Cardiac muscle cell (in vitro differentiated cells and primary cell): Measurements from ENCODE around the gene HOXA3. TPM values are rescaled to one million over a fixed set of nuclear protein-coding genes. Genes with fewer than 3 reads are reported as not detected.

ENCODE experiments used
- DNase-seq, 2 donors: peaks; one replicate each; pipeline versions ENCODE4 v3.0.0 to v3.0.0-alpha.2; 2010 to 2017; ENCODE audit warnings: low read depth in 1 of 2, low spot score in 1 of 2
- H3K27ac ChIP-seq: fragments of 200-600 bp; sonication (generic); 2 replicates; pipeline ENCODE4 v1.5.1; 2016
- H3K27me3 ChIP-seq: fragments of 200-600 bp; sonication (generic); 2 replicates; pipeline ENCODE4 v1.6.0; 2016; ENCODE audit warnings: control low read depth
- H3K36me3 ChIP-seq: fragments of 200-600 bp; sonication (generic); 2 replicates; pipeline ENCODE4 v1.5.1; 2016; ENCODE audit warnings: control low read depth
- H3K4me1 ChIP-seq: fragments of 200-600 bp; sonication (generic); 2 replicates; pipeline ENCODE4 v1.8.1; 2017; ENCODE audit warnings: low read depth, mild to moderate bottlenecking, mixed run types
- H3K4me3 ChIP-seq: fragments of 200-600 bp; sonication (generic); 2 replicates; pipeline ENCODE4 v1.5.1; 2016; ENCODE audit warnings: mild to moderate bottlenecking
- H3K9me3 ChIP-seq: fragments of 200-600 bp; sonication (generic); 2 replicates; pipeline ENCODE4 v1.5.1; 2017; ENCODE audit warnings: low read depth, mild to moderate bottlenecking, control low read depth
- polyA plus RNA-seq: library from polyadenylated mRNA; unstranded; fragments of >200 nt; fragmentation: Nextera tagmentation; extraction: Ambion mirVana; gene quantifications from 2 replicates; pipeline ENCODE4 v1.2.1, GENCODE V29; 2016
- total RNA-seq: library from RNA; depleted of rRNA; stranded (reverse); fragments of >200 nt; gene quantifications from 2 replicates; pipeline ENCODE4 v1.2.3, GENCODE V29; 2016
- TF ChIP-seq, protein P1 (sequence below): IDR thresholded peaks from 2 replicates; pipeline ENCODE4 v1.5.1; 2012; ENCODE audit warnings: low read depth, mild to moderate bottlenecking, low read length

HOXA3 gene
- total and polyA plus RNA-seq, 2 experiments from 2014 or later = 1.4 to 9.4 TPM

DNA sequence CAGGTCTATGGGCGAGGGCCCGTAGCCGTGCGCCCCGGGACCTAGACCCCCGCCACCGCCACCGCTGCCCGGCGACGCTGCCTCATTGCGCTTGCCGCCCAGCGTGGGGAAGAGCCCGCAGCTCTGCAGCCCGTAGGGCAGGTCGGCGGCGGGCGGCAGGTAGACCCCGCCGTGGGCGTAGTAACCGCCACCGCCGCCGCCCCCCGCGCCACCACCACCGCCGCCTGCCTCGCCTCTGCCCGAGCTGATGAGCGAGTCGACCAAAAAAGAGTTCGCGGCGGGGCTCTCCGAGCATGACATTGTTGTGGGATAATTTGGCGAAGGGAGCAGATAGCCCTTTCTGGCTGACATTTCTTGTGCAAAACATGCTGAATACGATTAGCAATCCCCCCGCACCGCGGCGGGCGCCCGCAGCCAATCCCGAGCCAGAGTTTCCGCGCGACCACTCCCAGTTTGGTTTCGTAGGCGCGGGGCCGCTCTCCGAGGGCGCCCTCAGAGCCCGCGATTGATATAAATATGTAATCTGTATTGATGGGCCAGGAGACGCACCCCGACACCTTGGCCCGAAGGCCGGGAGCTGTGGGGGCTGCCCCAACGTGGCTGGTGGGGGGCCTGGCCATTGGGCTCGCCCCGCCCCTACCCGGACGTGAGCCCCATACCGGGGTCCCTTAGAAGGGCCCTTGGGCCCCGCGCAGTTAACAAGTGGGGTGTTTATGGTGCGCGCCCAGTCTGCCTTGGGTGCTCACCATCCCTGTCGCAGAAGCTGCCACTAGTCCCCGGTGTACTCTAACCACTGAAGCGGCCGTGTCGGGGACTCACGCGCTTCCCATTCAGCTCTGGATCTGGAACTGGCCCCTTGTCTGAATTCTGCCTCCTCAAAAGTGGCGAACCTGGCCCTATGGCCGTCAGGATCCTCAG, 21.8 kb upstream of the HOXA3 start, which contains the start of gene HOXA10:
Gene HOXA10 (minus strand): TSS at position 365 of the 918 bp plus-strand sequence. CDS start 14 bp downstream, at position 351.
- peak within 1 kb of the TSS; percentile 19 for H3K4me3 ChIP-seq
- H3K27me3 ChIP-seq = peaks cover 100% of the 10 kb centered on the region
- no peaks in the 10 kb centered on the region for H3K9me3 ChIP-seq
- no peak within 1 kb of the TSS for H3K27ac ChIP-seq
- peaks cover 3% of the 10 kb centered on the region for H3K4me1 ChIP-seq
- TF ChIP-seq, protein P1, sequence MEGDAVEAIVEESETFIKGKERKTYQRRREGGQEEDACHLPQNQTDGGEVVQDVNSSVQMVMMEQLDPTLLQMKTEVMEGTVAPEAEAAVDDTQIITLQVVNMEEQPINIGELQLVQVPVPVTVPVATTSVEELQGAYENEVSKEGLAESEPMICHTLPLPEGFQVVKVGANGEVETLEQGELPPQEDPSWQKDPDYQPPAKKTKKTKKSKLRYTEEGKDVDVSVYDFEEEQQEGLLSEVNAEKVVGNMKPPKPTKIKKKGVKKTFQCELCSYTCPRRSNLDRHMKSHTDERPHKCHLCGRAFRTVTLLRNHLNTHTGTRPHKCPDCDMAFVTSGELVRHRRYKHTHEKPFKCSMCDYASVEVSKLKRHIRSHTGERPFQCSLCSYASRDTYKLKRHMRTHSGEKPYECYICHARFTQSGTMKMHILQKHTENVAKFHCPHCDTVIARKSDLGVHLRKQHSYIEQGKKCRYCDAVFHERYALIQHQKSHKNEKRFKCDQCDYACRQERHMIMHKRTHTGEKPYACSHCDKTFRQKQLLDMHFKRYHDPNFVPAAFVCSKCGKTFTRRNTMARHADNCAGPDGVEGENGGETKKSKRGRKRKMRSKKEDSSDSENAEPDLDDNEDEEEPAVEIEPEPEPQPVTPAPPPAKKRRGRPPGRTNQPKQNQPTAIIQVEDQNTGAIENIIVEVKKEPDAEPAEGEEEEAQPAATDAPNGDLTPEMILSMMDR = no peak
- no peak for DNase-seq
- H3K36me3 ChIP-seq = no peaks in the 10 kb centered on the region

- H3K4me3 ChIP-seq = peak overlapping the region; percentile 19
- peaks cover 100% of the 10 kb centered on the region for H3K27me3 ChIP-seq
- no peaks in the 10 kb centered on the region for H3K36me3 ChIP-seq
- no peaks in the 10 kb centered on the region for H3K9me3 ChIP-seq
- H3K4me1 ChIP-seq = peaks cover 3% of the 10 kb centered on the region
- TF ChIP-seq, protein P1 = no peak
- DNase-seq = no peak
- H3K27ac ChIP-seq = no peak overlapping the region
Observed at GRCh38 chr7:27173511-27173955, 21.1 kb upstream of the HOXA3 start.

GRCh38 chr7:27172823-27173510, 20.6 kb upstream of the HOXA3 start:
- Histone ChIP-seq H3K36me3 (no peaks in the 10 kb centered on the region), H3K4me1 (peaks cover 3% of the 10 kb centered on the region), H3K27me3 (peaks cover 100% of the 10 kb centered on the region), H3K4me3 (peak overlapping the region; percentile 19), H3K9me3 (no peaks in the 10 kb centered on the region), H3K27ac (no peak overlapping the region)
- TF ChIP-seq, protein P1 = no peak
- DNase-seq = no peak

GRCh38 chr7:27172315-27172774, 20.0 kb upstream of the HOXA3 start:
- Histone ChIP-seq H3K27ac (no peak overlapping the region), H3K9me3 (no peaks in the 10 kb centered on the region), H3K4me1 (peaks cover 3% of the 10 kb centered on the region), H3K27me3 (peaks cover 100% of the 10 kb centered on the region), H3K4me3 (no peak overlapping the region), H3K36me3 (no peaks in the 10 kb centered on the region)
- DNase-seq = no peak
- TF ChIP-seq, protein P1 = no peak

DNA sequence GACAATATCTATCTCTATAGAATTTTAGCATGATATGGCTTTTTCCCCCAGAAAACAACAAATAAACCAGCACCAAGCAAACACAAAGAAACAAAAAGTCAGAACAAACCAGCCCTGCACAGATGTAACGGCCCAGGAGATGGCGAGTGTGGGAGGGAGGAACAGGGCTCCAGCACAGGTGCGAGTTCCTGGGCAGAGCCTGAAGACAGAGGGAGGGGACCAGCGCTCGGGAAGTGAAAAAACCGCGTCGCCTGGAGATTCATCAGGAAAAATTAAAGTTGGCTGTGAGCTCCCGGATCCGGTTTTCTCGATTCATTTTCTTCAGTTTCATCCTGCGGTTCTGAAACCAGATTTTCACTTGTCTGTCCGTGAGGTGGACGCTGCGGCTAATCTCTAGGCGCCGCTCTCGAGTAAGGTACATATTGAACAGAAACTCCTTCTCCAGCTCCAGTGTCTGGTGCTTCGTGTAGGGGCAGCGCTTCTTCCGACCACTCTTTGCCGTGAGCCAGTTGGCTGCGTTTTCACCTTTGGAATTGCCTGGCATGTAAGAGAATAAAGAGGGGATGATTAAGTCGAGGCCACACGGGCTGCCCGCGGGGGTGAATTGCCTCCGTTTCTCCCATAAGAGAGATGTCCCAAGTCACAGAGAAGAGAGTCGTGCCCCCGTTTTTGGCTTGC, 19.4 kb upstream of the HOXA3 start:
- Histone ChIP-seq H3K4me1 (peaks cover 3% of the 10 kb centered on the region), H3K9me3 (no peaks in the 10 kb centered on the region), H3K36me3 (no peaks in the 10 kb centered on the region), H3K4me3 (no peak overlapping the region), H3K27ac (no peak overlapping the region), H3K27me3 (peaks cover 100% of the 10 kb centered on the region)
- no peak for DNase-seq
- TF ChIP-seq, protein P1 = no peak
